ENCODE results near the gene ALDH3B2.
"Not testable (repeated sequence)": the region's sequence is repeated elsewhere in the genome, so short reads cannot be mapped to it uniquely, and the experiment has no call there.

Gene ALDH3B2

GRCh38 chr11:67626970-67627369 lies 47.5 kb downstream of the ALDH3B2 start:
- H3K27ac ChIP-seq, result peak overlapping the region; percentile 96; the same call in 1 of the 2 replicates
- no peak for TF ChIP-seq CTCF (conservative IDR thresholded peaks at IDR 0.05)

- H3K27ac ChIP-seq, result not testable (repeated sequence)
Observed at GRCh38 chr11:67626131-67626833, 48.1 kb downstream of the ALDH3B2 start.

- H3K27ac ChIP-seq, result not testable (repeated sequence)
Observed at GRCh38 chr11:67623795-67624194, 50.6 kb downstream of the ALDH3B2 start.

GRCh38 chr11:67622905-67623304 lies 51.5 kb downstream of the ALDH3B2 start:
- not testable (repeated sequence) for H3K27ac ChIP-seq

- not testable (repeated sequence) for H3K27ac ChIP-seq
Observed at GRCh38 chr11:67621928-67622327, 52.5 kb downstream of the ALDH3B2 start.

GRCh38 chr11:67620621-67621020 lies 53.8 kb downstream of the ALDH3B2 start:
- not testable (repeated sequence) for H3K27ac ChIP-seq

GRCh38 chr11:67619683-67620618 lies 54.5 kb downstream of the ALDH3B2 start:
- H3K27ac ChIP-seq, result not testable (repeated sequence)

- not testable (repeated sequence) for H3K27ac ChIP-seq
Observed at GRCh38 chr11:67618901-67619659, 55.3 kb downstream of the ALDH3B2 start.

- TF ChIP-seq CTCF (conservative IDR thresholded peaks at IDR 0.05), result no peak
- H3K27ac ChIP-seq, result no peak overlapping the region
Observed at GRCh38 chr11:67617243-67617953, 57.0 kb downstream of the ALDH3B2 start.

GRCh38 chr11:67616431-67617242 lies 57.8 kb downstream of the ALDH3B2 start:
- no peak for TF ChIP-seq CTCF (conservative IDR thresholded peaks at IDR 0.05)
- H3K27ac ChIP-seq, result no peak overlapping the region

Data from VCaP (cell line).